Panc1 (cell line): ENCODE measurements around the gene EFCAB8.

Source experiments
- POLR2AphosphoS5 ChIP-seq: IDR thresholded peaks from 2 replicates; pipeline ENCODE4 v1.6.1; 2012; ENCODE audit warnings: mild to moderate bottlenecking, low read depth, low read length, moderate library complexity
- SIN3A ChIP-seq: IDR thresholded peaks from 2 replicates; pipeline ENCODE4 v1.6.1; 2012; ENCODE audit warnings: low read depth, mild to moderate bottlenecking, low read length, moderate library complexity, borderline replicate concordance; ENCODE audit not compliant: insufficient read depth
- TCF7L2 ChIP-seq: IDR thresholded peaks from 2 replicates; pipeline ENCODE4 v1.6.1; 2011; ENCODE audit warnings: mild to moderate bottlenecking, low read depth, low read length, inconsistent platforms
- TF ChIP-seq, protein P1 (sequence below): fragments of 450-650 bp; IDR thresholded peaks from 2 replicates; pipeline ENCODE4 v1.5.1; 2017; ENCODE audit warnings: mild to moderate bottlenecking
- TF ChIP-seq, protein P2 (sequence below), 2 experiments: IDR thresholded peaks; 2 replicates each; pipeline ENCODE4 v1.6.1; 2011 to 2012; ENCODE audit warnings: low read depth in 2 of 2, control low read depth in 1 of 2, low read length in 1 of 2, mild to moderate bottlenecking in 1 of 2, moderate library complexity in 1 of 2; ENCODE audit not compliant: insufficient read depth in 1 of 2

DNA sequence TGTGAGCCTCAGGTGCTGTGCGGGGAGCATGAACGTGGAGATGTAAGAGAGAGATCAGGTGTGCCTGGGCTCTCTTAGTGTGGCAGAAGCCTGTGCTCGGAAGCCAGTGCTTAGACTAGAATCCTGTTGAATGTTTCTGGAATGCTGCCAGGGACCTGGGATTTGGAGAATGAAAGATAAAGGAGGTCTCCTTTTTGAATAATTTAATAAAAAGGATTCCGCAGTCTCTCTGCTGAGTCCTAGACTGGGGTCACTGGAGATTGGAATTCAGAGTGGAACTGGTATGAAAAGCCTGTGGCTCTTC lies 18.8 kb upstream of the EFCAB8 start:
- TF ChIP-seq, protein P1, sequence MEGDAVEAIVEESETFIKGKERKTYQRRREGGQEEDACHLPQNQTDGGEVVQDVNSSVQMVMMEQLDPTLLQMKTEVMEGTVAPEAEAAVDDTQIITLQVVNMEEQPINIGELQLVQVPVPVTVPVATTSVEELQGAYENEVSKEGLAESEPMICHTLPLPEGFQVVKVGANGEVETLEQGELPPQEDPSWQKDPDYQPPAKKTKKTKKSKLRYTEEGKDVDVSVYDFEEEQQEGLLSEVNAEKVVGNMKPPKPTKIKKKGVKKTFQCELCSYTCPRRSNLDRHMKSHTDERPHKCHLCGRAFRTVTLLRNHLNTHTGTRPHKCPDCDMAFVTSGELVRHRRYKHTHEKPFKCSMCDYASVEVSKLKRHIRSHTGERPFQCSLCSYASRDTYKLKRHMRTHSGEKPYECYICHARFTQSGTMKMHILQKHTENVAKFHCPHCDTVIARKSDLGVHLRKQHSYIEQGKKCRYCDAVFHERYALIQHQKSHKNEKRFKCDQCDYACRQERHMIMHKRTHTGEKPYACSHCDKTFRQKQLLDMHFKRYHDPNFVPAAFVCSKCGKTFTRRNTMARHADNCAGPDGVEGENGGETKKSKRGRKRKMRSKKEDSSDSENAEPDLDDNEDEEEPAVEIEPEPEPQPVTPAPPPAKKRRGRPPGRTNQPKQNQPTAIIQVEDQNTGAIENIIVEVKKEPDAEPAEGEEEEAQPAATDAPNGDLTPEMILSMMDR, result no peak
- TF ChIP-seq POLR2AphosphoS5, result no peak
- TF ChIP-seq, protein P2, sequence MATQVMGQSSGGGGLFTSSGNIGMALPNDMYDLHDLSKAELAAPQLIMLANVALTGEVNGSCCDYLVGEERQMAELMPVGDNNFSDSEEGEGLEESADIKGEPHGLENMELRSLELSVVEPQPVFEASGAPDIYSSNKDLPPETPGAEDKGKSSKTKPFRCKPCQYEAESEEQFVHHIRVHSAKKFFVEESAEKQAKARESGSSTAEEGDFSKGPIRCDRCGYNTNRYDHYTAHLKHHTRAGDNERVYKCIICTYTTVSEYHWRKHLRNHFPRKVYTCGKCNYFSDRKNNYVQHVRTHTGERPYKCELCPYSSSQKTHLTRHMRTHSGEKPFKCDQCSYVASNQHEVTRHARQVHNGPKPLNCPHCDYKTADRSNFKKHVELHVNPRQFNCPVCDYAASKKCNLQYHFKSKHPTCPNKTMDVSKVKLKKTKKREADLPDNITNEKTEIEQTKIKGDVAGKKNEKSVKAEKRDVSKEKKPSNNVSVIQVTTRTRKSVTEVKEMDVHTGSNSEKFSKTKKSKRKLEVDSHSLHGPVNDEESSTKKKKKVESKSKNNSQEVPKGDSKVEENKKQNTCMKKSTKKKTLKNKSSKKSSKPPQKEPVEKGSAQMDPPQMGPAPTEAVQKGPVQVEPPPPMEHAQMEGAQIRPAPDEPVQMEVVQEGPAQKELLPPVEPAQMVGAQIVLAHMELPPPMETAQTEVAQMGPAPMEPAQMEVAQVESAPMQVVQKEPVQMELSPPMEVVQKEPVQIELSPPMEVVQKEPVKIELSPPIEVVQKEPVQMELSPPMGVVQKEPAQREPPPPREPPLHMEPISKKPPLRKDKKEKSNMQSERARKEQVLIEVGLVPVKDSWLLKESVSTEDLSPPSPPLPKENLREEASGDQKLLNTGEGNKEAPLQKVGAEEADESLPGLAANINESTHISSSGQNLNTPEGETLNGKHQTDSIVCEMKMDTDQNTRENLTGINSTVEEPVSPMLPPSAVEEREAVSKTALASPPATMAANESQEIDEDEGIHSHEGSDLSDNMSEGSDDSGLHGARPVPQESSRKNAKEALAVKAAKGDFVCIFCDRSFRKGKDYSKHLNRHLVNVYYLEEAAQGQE (IDR thresholded peaks at IDR 0.05; ENCODE audit: insufficient read depth in 1 of 2, low read depth in 2 of 2, low read length in 1 of 2), result no peak
- TF ChIP-seq SIN3A, result no peak
- TF ChIP-seq TCF7L2, result no peak
